ENCODE results near the gene RPP30. TPM values are rescaled to one million over a fixed set of nuclear protein-coding genes. Genes with fewer than 3 reads are reported as not detected.

Gene RPP30
- total and polyA plus RNA-seq, 4 donors: 11.2 to 22.6 (median 13.0) TPM

DNA sequence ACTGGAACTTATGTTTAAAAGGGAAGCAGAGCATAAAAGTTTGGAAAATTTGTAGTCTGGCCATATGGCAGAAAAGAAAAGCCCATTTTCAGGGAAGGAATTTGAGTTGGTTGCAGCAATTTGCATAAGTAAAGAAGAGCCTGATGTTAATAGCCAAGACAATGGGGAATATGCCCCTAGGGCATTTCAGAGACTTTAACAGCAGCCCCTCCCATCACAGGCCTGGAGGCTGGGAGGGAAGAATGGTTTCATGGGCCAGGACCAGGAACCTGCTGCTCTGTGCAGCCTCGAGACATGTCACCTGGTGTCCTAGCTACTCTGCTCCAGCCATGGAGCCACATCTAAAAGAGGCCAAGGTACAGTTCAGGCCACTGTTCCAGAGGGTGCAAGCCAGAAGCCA is 49.3 kb upstream of the RPP30 start:
- TF ChIP-seq SP1 (IDR thresholded peaks at IDR 0.05): no peak
- TF ChIP-seq, protein P1, sequence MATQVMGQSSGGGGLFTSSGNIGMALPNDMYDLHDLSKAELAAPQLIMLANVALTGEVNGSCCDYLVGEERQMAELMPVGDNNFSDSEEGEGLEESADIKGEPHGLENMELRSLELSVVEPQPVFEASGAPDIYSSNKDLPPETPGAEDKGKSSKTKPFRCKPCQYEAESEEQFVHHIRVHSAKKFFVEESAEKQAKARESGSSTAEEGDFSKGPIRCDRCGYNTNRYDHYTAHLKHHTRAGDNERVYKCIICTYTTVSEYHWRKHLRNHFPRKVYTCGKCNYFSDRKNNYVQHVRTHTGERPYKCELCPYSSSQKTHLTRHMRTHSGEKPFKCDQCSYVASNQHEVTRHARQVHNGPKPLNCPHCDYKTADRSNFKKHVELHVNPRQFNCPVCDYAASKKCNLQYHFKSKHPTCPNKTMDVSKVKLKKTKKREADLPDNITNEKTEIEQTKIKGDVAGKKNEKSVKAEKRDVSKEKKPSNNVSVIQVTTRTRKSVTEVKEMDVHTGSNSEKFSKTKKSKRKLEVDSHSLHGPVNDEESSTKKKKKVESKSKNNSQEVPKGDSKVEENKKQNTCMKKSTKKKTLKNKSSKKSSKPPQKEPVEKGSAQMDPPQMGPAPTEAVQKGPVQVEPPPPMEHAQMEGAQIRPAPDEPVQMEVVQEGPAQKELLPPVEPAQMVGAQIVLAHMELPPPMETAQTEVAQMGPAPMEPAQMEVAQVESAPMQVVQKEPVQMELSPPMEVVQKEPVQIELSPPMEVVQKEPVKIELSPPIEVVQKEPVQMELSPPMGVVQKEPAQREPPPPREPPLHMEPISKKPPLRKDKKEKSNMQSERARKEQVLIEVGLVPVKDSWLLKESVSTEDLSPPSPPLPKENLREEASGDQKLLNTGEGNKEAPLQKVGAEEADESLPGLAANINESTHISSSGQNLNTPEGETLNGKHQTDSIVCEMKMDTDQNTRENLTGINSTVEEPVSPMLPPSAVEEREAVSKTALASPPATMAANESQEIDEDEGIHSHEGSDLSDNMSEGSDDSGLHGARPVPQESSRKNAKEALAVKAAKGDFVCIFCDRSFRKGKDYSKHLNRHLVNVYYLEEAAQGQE (IDR thresholded peaks at IDR 0.05): no peak
- TF ChIP-seq GABPA (IDR thresholded peaks at IDR 0.05 in 1 of 2, conservative IDR thresholded peaks at IDR 0.05 in 1 of 2): no peak
- TF ChIP-seq HNF4G (IDR thresholded peaks at IDR 0.05): no peak
- no peak for TF ChIP-seq RXRA (IDR thresholded peaks at IDR 0.05)
- TF ChIP-seq, protein P2, sequence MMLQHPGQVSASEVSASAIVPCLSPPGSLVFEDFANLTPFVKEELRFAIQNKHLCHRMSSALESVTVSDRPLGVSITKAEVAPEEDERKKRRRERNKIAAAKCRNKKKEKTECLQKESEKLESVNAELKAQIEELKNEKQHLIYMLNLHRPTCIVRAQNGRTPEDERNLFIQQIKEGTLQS (IDR thresholded peaks at IDR 0.05): no peak
- TF ChIP-seq TAF1 (conservative IDR thresholded peaks at IDR 0.05): no peak
- TF ChIP-seq RAD21 (IDR thresholded peaks at IDR 0.05): no peak
- TF ChIP-seq, protein P3, sequence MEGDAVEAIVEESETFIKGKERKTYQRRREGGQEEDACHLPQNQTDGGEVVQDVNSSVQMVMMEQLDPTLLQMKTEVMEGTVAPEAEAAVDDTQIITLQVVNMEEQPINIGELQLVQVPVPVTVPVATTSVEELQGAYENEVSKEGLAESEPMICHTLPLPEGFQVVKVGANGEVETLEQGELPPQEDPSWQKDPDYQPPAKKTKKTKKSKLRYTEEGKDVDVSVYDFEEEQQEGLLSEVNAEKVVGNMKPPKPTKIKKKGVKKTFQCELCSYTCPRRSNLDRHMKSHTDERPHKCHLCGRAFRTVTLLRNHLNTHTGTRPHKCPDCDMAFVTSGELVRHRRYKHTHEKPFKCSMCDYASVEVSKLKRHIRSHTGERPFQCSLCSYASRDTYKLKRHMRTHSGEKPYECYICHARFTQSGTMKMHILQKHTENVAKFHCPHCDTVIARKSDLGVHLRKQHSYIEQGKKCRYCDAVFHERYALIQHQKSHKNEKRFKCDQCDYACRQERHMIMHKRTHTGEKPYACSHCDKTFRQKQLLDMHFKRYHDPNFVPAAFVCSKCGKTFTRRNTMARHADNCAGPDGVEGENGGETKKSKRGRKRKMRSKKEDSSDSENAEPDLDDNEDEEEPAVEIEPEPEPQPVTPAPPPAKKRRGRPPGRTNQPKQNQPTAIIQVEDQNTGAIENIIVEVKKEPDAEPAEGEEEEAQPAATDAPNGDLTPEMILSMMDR (IDR thresholded peaks at IDR 0.05; ENCODE audit: low read depth, low read length, missing input control): no peak
- no peak for TF ChIP-seq HNF4A (conservative IDR thresholded peaks at IDR 0.05)
- no peak for TF ChIP-seq EGR1 (IDR thresholded peaks at IDR 0.05; ENCODE audit: low read depth in 2 of 2)
- TF ChIP-seq YY1 (IDR thresholded peaks at IDR 0.05): no peak
- TF ChIP-seq, protein P4, sequence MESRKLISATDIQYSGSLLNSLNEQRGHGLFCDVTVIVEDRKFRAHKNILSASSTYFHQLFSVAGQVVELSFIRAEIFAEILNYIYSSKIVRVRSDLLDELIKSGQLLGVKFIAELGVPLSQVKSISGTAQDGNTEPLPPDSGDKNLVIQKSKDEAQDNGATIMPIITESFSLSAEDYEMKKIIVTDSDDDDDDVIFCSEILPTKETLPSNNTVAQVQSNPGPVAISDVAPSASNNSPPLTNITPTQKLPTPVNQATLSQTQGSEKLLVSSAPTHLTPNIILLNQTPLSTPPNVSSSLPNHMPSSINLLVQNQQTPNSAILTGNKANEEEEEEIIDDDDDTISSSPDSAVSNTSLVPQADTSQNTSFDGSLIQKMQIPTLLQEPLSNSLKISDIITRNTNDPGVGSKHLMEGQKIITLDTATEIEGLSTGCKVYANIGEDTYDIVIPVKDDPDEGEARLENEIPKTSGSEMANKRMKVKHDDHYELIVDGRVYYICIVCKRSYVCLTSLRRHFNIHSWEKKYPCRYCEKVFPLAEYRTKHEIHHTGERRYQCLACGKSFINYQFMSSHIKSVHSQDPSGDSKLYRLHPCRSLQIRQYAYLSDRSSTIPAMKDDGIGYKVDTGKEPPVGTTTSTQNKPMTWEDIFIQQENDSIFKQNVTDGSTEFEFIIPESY (IDR thresholded peaks at IDR 0.05): no peak
- no peak for TF ChIP-seq NR2F2 (IDR thresholded peaks at IDR 0.05)
- TF ChIP-seq, protein P5, sequence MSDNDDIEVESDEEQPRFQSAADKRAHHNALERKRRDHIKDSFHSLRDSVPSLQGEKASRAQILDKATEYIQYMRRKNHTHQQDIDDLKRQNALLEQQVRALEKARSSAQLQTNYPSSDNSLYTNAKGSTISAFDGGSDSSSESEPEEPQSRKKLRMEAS (IDR thresholded peaks at IDR 0.05): no peak
- TF ChIP-seq JUND (IDR thresholded peaks at IDR 0.05): no peak
- TF ChIP-seq FOXA2 (IDR thresholded peaks at IDR 0.05): no peak
- DNase-seq (ENCODE audit: low spot score): no peak
- WGBS: 83% methylated on average over 1 of the region's 1 CpG

More for the DNA sequence above, 49.3 kb upstream of the RPP30 start:
- Histone ChIP-seq H3K4me3 (ENCODE audit: low read depth in 1 of 3, low read length in 3 of 3) (no peak overlapping the region), H3K9ac (ENCODE audit: low read depth in 1 of 2, low read length in 2 of 2) (no peak overlapping the region), H3K27ac (ENCODE audit: low read depth in 1 of 2, low read length in 2 of 2) (no peak overlapping the region), H3K36me3 (ENCODE audit: control insufficient read depth in 4 of 4, insufficient read depth in 3 of 4, low read depth in 1 of 4, low read length in 3 of 4) (no peaks in the 10 kb centered on the region), H3K27me3 (ENCODE audit: control insufficient read depth in 4 of 4, insufficient read depth in 4 of 4, low read length in 3 of 4) (no peaks in the 10 kb centered on the region), H3K4me1 (ENCODE audit: control insufficient read depth in 4 of 4, insufficient read depth in 4 of 4, low read length in 3 of 4) (no peaks in the 10 kb centered on the region), H3K9me3 (ENCODE audit: control insufficient read depth in 4 of 4, low read length in 3 of 4) (peaks cover 0 to 10% (median 1%) of the 10 kb centered on the region in 4 donors)

Measured in liver (tissue), 9 donors.